Measurements from ENCODE around the gene EEIG1. TPM values are rescaled to one million over a fixed set of nuclear protein-coding genes. Genes with fewer than 3 reads are reported as not detected.

EEIG1 gene
- total RNA-seq, 1 donor from 2014 or later = 26.4 TPM

DNA sequence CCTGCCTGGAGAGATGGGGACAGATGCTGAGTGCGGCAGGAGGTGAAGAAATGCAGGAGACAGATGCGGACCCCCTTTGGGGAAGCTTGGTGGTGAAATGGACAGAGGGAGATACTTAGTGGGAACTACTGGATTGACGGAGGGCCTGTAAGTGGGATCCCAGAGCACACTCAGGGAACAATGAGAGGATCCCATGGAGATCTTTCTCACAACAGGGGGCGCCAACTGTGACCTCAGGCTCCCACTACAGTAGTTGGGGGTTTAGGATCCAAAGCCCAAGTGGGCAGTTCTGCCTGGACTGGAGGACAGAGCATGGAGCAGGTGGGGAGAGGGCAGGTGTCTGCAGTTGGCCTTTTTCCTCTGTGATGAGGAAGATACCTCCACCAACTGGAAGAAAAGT is 46.5 kb downstream of the EEIG1 start:
- H3K9me3 ChIP-seq (ENCODE audit: insufficient read depth, low read depth, low read length) = no peaks in the 10 kb centered on the region
- H3K4me2 ChIP-seq (ENCODE audit: low read length) = no peak overlapping the region
- TF ChIP-seq, protein P1, sequence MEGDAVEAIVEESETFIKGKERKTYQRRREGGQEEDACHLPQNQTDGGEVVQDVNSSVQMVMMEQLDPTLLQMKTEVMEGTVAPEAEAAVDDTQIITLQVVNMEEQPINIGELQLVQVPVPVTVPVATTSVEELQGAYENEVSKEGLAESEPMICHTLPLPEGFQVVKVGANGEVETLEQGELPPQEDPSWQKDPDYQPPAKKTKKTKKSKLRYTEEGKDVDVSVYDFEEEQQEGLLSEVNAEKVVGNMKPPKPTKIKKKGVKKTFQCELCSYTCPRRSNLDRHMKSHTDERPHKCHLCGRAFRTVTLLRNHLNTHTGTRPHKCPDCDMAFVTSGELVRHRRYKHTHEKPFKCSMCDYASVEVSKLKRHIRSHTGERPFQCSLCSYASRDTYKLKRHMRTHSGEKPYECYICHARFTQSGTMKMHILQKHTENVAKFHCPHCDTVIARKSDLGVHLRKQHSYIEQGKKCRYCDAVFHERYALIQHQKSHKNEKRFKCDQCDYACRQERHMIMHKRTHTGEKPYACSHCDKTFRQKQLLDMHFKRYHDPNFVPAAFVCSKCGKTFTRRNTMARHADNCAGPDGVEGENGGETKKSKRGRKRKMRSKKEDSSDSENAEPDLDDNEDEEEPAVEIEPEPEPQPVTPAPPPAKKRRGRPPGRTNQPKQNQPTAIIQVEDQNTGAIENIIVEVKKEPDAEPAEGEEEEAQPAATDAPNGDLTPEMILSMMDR (IDR thresholded peaks at IDR 0.05; ENCODE audit: insufficient read depth, low read depth, low read length) = no peak
- TF ChIP-seq EZH2 (IDR thresholded peaks at IDR 0.05; ENCODE audit: insufficient read depth, low read length) = no peak
- peaks cover 17% of the 10 kb centered on the region for H3K4me1 Mint-ChIP-seq (ENCODE audit: low read depth, unreplicated experiment)
- H3K4me3 ChIP-seq (ENCODE audit: insufficient read depth, low read depth, low read length) = no peak overlapping the region
- FAIRE-seq (no peak), DNase-seq (ENCODE audit: low read depth) (no peak)
- H3K36me3 Mint-ChIP-seq (ENCODE audit: low read depth, unreplicated experiment) = peaks cover 9% of the 10 kb centered on the region
- no peak overlapping the region for H3K27ac ChIP-seq (ENCODE audit: low read depth, low read length)
- peaks cover 36% of the 10 kb centered on the region for H4K20me1 ChIP-seq (ENCODE audit: insufficient read depth, low read length)
- H3K9ac ChIP-seq (ENCODE audit: low read length) = no peak overlapping the region
- peak overlapping the region; percentile 69 for H3K27ac Mint-ChIP-seq (ENCODE audit: unreplicated experiment)
- H3K4me3 Mint-ChIP-seq (ENCODE audit: unreplicated experiment) = peak overlapping the region; percentile 67
- H3K27me3 ChIP-seq (ENCODE audit: insufficient read depth, low read length) = no peaks in the 10 kb centered on the region
- no peaks in the 10 kb centered on the region for H3K36me3 ChIP-seq (ENCODE audit: insufficient read depth, low read length)
- no peak overlapping the region for H2AFZ ChIP-seq (ENCODE audit: low read depth, low read length)
- H3K79me2 ChIP-seq (ENCODE audit: insufficient read depth, low read length) = peaks cover 39% of the 10 kb centered on the region
- H3K9me3 Mint-ChIP-seq (ENCODE audit: unreplicated experiment) = no peaks in the 10 kb centered on the region
- H3K27me3 Mint-ChIP-seq (ENCODE audit: low read depth, unreplicated experiment) = peaks cover 1% of the 10 kb centered on the region
- H3K4me1 ChIP-seq (ENCODE audit: insufficient read depth, low read length) = peaks cover 40% of the 10 kb centered on the region

DNA sequence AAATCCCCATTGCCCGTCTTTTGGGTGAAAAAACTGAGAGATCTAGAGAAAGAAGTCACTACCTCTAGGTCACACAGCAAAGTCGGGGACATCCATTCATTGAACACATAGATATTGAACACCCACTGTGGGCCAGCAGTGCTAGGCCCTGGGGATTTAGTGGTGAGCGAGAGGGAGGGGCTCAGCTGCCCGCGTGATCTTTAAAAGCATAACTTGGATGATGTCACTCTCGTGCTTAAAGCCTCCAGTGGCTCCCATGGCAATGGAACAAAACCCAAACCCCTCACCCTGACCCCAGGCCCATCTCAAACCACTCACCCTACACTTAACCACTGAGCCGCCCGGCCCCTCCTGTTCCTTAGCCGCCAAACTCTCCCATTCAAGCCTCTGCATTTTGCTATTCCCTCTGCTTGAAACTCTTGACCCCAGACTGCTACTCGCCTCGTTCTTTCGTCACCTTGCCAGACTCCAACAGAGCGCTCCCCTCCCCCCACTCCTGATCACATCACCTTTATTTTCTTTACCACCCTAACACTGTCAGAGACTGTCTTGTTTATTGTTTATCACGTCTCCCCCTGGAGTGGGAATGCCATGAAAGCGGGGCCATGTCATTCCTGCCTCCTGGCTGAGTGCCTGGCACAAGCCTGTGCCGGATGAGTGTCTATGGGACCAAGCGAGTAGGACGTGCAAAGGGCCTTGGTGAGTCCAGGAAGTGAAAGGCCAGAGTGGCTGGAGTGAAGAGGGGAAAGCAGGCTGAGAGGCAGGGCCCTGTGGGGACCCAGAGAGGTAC is 49.5 kb downstream of the EEIG1 start:
- Histone ChIP-seq H3K36me3 (ENCODE audit: insufficient read depth, low read length) (no peaks in the 10 kb centered on the region), H3K27me3 (ENCODE audit: insufficient read depth, low read length) (no peaks in the 10 kb centered on the region), H3K27ac (ENCODE audit: low read depth, low read length) (peak overlapping the region; percentile 86), H4K20me1 (ENCODE audit: insufficient read depth, low read length) (peaks cover 39% of the 10 kb centered on the region), H3K4me2 (ENCODE audit: low read length) (peak overlapping the region; percentile 89), H3K9me3 (ENCODE audit: insufficient read depth, low read depth, low read length) (no peaks in the 10 kb centered on the region), H3K4me3 (ENCODE audit: insufficient read depth, low read depth, low read length) (peak overlapping the region; percentile 59), H3K9ac (ENCODE audit: low read length) (peak overlapping the region; percentile 78), H3K4me1 (ENCODE audit: insufficient read depth, low read length) (peaks cover 44% of the 10 kb centered on the region), H3K79me2 (ENCODE audit: insufficient read depth, low read length) (peaks cover 26% of the 10 kb centered on the region), H2AFZ (ENCODE audit: low read depth, low read length) (peak overlapping the region; percentile 71)
- peak overlapping the region; percentile 77 for H3K4me3 Mint-ChIP-seq (ENCODE audit: unreplicated experiment)
- H3K9me3 Mint-ChIP-seq (ENCODE audit: unreplicated experiment) = no peaks in the 10 kb centered on the region
- peaks cover 15% of the 10 kb centered on the region for H3K4me1 Mint-ChIP-seq (ENCODE audit: low read depth, unreplicated experiment)
- peak overlapping the region; percentile 88 for H3K27ac Mint-ChIP-seq (ENCODE audit: unreplicated experiment)
- no peak for FAIRE-seq
- H3K27me3 Mint-ChIP-seq (ENCODE audit: low read depth, unreplicated experiment) = peaks cover 11% of the 10 kb centered on the region
- peak; percentile 68 for DNase-seq (ENCODE audit: low read depth)
- H3K36me3 Mint-ChIP-seq (ENCODE audit: low read depth, unreplicated experiment) = peaks cover 9% of the 10 kb centered on the region
- TF ChIP-seq, protein P1 (IDR thresholded peaks at IDR 0.05; ENCODE audit: insufficient read depth, low read depth, low read length) = no peak
- TF ChIP-seq EZH2 (IDR thresholded peaks at IDR 0.05; ENCODE audit: insufficient read depth, low read length) = no peak

Other genes starting within 250 kb of the EEIG1 start
- gene TOR2A, start 245.7 kb downstream of the EEIG1 start, total RNA-seq = 7.5 and 8.5 TPM in 2 replicates
- gene SH2D3C, start 202.3 kb downstream of the EEIG1 start, total RNA-seq = 4.6 and 5.8 TPM in 2 replicates
- 70.5 and 71.7 TPM in 2 replicates for gene CDK9, start 195.0 kb downstream of the EEIG1 start, total RNA-seq
- 44.6 and 49.4 TPM in 2 replicates for gene FPGS, start 178.1 kb downstream of the EEIG1 start, total RNA-seq
- 1.2 and 1.5 TPM in 2 replicates for gene ENG, start 126.3 kb downstream of the EEIG1 start, total RNA-seq
- gene AK1, start 103.3 kb downstream of the EEIG1 start, total RNA-seq = 78.0 and 79.5 TPM in 2 replicates
- gene ST6GALNAC6, start 81.4 kb downstream of the EEIG1 start, total RNA-seq = 30.4 and 37.5 TPM in 2 replicates
- 14.5 and 21.7 TPM in 2 replicates for gene ST6GALNAC4, start 63.9 kb downstream of the EEIG1 start, total RNA-seq
- 4.6 and 4.9 TPM in 2 replicates for gene PIP5KL1, start 50.2 kb downstream of the EEIG1 start, total RNA-seq
- 32.7 and 34.3 TPM in 2 replicates for gene DPM2, start 43.1 kb downstream of the EEIG1 start, total RNA-seq
- 9.6 and 10.2 TPM in 2 replicates for gene NAIF1, start 86.3 kb upstream of the EEIG1 start, total RNA-seq
- gene SLC25A25, start 87.2 kb upstream of the EEIG1 start, total RNA-seq = 9.8 and 14.4 TPM in 2 replicates
- 44.1 and 44.4 TPM in 2 replicates for gene PTGES2, start 146.7 kb upstream of the EEIG1 start, total RNA-seq
- gene LCN2, start 168.5 kb upstream of the EEIG1 start, total RNA-seq = not detected in 2 replicates
- 47.3 and 56.6 TPM in 2 replicates for gene BBLN, start 179.3 kb upstream of the EEIG1 start, total RNA-seq
- gene CIZ1, start 210.6 kb upstream of the EEIG1 start, total RNA-seq = 110 and 117 TPM in 2 replicates
- gene DNM1, start 222.4 kb upstream of the EEIG1 start, total RNA-seq = 29.7 and 37.6 TPM in 2 replicates

Data from astrocyte (in vitro differentiated cells and primary cell).